SIG-M5 treated with dmso at 0.1 percent for 504 hours (cell line): ENCODE data around the gene MARVELD2.

Source experiments
- DNase-seq: peaks from one replicate; lab custom pipeline; 2025; ENCODE audit not compliant: unreplicated experiment; lab: John Stamatoyannopoulos, UW

The MARVELD2 gene

GRCh38 chr5:69491838-69492390 lies 77.0 kb downstream of the MARVELD2 start:
- DNase-seq: no peak

DNA sequence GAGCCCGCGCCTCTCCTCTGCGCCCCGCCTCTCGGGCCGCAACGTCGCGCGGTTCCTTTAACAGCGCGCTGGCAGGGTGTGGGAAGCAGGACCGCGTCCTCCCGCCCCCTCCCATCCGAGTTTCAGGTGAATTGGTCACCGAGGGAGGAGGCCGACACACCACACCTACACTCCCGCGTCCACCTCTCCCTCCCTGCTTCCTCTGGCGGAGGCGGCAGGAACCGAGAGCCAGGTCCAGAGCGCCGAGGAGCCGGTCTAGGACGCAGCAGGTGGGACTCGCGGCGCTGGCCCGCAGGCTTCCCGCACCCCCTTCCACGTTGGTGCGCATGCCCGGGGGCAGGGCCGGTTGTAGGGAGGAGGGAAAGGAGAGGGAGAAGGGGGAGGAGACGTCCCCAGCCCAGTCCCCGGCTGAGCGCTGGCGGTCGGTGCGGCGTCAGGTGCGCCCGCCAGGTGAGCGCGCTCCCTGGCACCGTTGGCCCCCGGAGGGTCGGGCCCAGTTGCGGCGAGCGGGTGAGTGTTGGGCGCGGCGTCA lies 77.5 kb downstream of the MARVELD2 start, which contains the start of gene OCLN:
TSS of gene OCLN (plus strand) at position 400 of the 532 bp plus-strand sequence. CDS start 11,455 bp downstream, outside the sequence.
- DNase-seq: peak; percentile 60

GRCh38 chr5:69492923-69493395 lies 78.0 kb downstream of the MARVELD2 start:
- DNase-seq: no peak

DNA sequence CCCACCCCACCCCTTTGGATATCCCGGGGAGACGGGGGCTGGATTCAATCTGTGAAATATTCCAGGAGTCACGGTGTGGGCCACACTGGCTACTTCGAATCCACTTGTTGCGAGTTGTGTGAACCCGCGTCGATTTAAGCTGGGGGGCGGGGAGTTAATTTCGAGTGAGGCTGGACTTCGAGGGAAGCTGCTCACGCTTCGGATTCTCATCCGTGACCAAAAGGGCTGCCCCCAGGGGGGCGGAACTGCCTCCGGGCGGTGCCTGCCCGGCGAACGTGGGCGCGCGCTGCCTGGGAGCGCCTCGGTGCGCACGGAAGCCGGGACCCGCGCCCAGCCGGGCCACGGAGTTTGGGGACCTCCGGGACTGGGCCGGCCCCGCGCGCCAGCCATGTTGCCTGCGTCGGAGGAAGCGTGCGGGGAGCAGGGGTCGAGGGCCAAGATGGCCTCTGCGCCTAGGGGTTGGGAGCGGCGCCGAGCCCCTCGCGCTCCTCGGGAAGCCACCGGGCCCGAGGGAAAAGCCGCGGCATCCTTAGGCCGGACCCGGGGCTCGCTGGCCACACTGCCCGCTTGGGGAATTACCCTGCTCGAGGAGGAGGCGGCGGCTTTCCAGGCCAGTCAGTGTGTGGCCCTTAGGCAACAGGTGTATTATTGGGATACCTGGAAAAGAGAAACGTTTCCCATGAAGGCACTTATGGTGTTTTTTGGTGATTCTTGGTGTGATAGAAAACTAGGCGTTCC lies 78.6 kb downstream of the MARVELD2 start:
- DNase-seq: peak; percentile 24
